GM21529 (cell line): ENCODE measurements around the gene SOBP.

Source experiments
- ATAC-seq: cut with Tn5 transposase; IDR thresholded peaks from one replicate; pipeline ENCODE4 v1.9.1; 2021; ENCODE audit not compliant: unreplicated experiment

SOBP gene

DNA sequence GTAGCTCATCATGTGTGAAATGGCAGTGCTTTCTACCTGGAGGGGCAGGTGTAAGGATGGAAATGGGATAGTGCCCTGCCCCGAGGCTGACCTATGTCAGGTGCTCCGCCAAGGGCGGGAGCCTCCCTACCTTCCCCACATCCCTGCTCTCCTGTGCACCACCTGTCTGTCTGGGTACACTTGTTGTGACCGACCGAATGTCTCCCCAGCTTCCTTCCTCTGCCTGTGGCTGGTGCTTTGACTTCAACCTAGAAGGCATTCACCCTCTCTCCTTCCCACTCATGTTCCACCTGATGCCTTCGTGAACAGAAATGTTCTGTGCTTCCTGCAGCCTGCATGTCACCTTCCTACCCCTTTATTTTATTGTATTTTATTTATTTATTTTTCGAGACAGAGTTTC lies 219.4 kb downstream of the SOBP start:
- no peak for ATAC-seq
